Nephron (organoid): ENCODE data around the gene SHANK1.
"Not testable (repeated sequence)": the region's sequence is repeated elsewhere in the genome, so short reads cannot be mapped to it uniquely, and the experiment has no call there.

Source experiments
- H3K27ac Mint-ChIP-seq, 3 experiments: 2 replicates each; pipeline ENCODE4 v1.8.0; 2020; ENCODE audit warnings: mixed read lengths in 3 of 3, mild to moderate bottlenecking in 2 of 3, moderate library complexity in 1 of 3
- H3K27me3 Mint-ChIP-seq: 2 replicates; pipeline ENCODE4 v1.8.0; 2021; ENCODE audit warnings: low read depth, mild to moderate bottlenecking, moderate library complexity, mixed read lengths
- H3K36me3 Mint-ChIP-seq: 2 replicates; pipeline ENCODE4 v1.8.0; 2020; ENCODE audit warnings: low read depth, mixed read lengths
- H3K4me1 Mint-ChIP-seq: 2 replicates; pipeline ENCODE4 v1.8.0; 2020; ENCODE audit warnings: mixed read lengths
- H3K4me3 Mint-ChIP-seq, 3 experiments: 2 replicates each; pipeline ENCODE4 v1.8.0; 2020; ENCODE audit warnings: mild to moderate bottlenecking in 3 of 3, mixed read lengths in 3 of 3, moderate library complexity in 2 of 3
- H3K9me3 Mint-ChIP-seq: 2 replicates; pipeline ENCODE4 v1.8.0; 2020; ENCODE audit warnings: mixed read lengths
- CTCF ChIP-seq, 3 experiments: fragments of 200-600 bp; sonication (generic); IDR thresholded peaks; one replicate each; pipeline ENCODE4 v1.5.0; 2021; ENCODE audit warnings: antibody characterized with exemption in 3 of 3; ENCODE audit not compliant: unreplicated experiment in 3 of 3

SHANK1 gene

GRCh38 chr19:50719566-50719965, at the start of gene SHANK1:
Gene SHANK1, minus strand, starts transcription at chr19:50719802. Its CDS starts 2,883 bp downstream, at chr19:50716919.
- H3K27me3 Mint-ChIP-seq = peaks cover 9% of the 10 kb centered on the region

GRCh38 chr19:50768277-50768676, 48.7 kb upstream of the SHANK1 start:
- no peak overlapping the region for H3K4me3 Mint-ChIP-seq
- TF ChIP-seq CTCF (IDR thresholded peaks at IDR 0.05; ENCODE audit: unreplicated experiment in 3 of 3) = no peak
- H3K9me3 Mint-ChIP-seq = no peaks in the 10 kb centered on the region
- no peaks in the 10 kb centered on the region for H3K36me3 Mint-ChIP-seq
- H3K4me1 Mint-ChIP-seq = no peaks in the 10 kb centered on the region
- H3K27ac Mint-ChIP-seq = no peak overlapping the region
- H3K27me3 Mint-ChIP-seq = peaks cover 23% of the 10 kb centered on the region

More at GRCh38 chr19:50719566-50719965, at the start of gene SHANK1:
- peaks cover 31% of the 10 kb centered on the region for H3K4me1 Mint-ChIP-seq
- H3K36me3 Mint-ChIP-seq = peaks cover 7% of the 10 kb centered on the region
- H3K9me3 Mint-ChIP-seq = no peaks in the 10 kb centered on the region
- H3K4me3 Mint-ChIP-seq = peak within 1 kb of the TSS; percentile 77 to 80 (median 78)
- peak within 1 kb of the TSS in 2 of 3 experiments; percentile 32 to 69 for H3K27ac Mint-ChIP-seq
- TF ChIP-seq CTCF (IDR thresholded peaks at IDR 0.05; ENCODE audit: unreplicated experiment in 3 of 3) = no peak

- not testable (repeated sequence) for H3K4me3 Mint-ChIP-seq, H3K4me1 Mint-ChIP-seq, H3K36me3 Mint-ChIP-seq, H3K27ac Mint-ChIP-seq, H3K9me3 Mint-ChIP-seq
- peaks cover 23% of the 10 kb centered on the region for H3K27me3 Mint-ChIP-seq
These were observed 47.7 kb upstream of the SHANK1 start for GRCh38 chr19:50767263-50767662.

GRCh38 chr19:50766746-50767145, 47.1 kb upstream of the SHANK1 start:
- not testable (repeated sequence) for H3K9me3 Mint-ChIP-seq, H3K4me3 Mint-ChIP-seq, H3K36me3 Mint-ChIP-seq, H3K4me1 Mint-ChIP-seq, H3K27ac Mint-ChIP-seq
- peaks cover 23% of the 10 kb centered on the region for H3K27me3 Mint-ChIP-seq

GRCh38 chr19:50764409-50764808, 44.8 kb upstream of the SHANK1 start:
- no peak for TF ChIP-seq CTCF (IDR thresholded peaks at IDR 0.05; ENCODE audit: unreplicated experiment in 3 of 3)

GRCh38 chr19:50763521-50763920, 43.9 kb upstream of the SHANK1 start:
- not testable (repeated sequence) for H3K27ac Mint-ChIP-seq, H3K4me3 Mint-ChIP-seq, H3K36me3 Mint-ChIP-seq, H3K9me3 Mint-ChIP-seq, H3K4me1 Mint-ChIP-seq
- H3K27me3 Mint-ChIP-seq = peaks cover 25% of the 10 kb centered on the region

More at GRCh38 chr19:50764409-50764808, 44.8 kb upstream of the SHANK1 start:
- H3K36me3 Mint-ChIP-seq = no peaks in the 10 kb centered on the region
- H3K4me3 Mint-ChIP-seq = no peak overlapping the region
- no peak overlapping the region for H3K27ac Mint-ChIP-seq
- no peaks in the 10 kb centered on the region for H3K9me3 Mint-ChIP-seq
- peaks cover 23% of the 10 kb centered on the region for H3K27me3 Mint-ChIP-seq
- no peaks in the 10 kb centered on the region for H3K4me1 Mint-ChIP-seq

- H3K4me1 Mint-ChIP-seq, H3K27ac Mint-ChIP-seq, H3K36me3 Mint-ChIP-seq, H3K4me3 Mint-ChIP-seq, H3K9me3 Mint-ChIP-seq: not testable (repeated sequence)
- peaks cover 21% of the 10 kb centered on the region for H3K27me3 Mint-ChIP-seq
These were observed 41.9 kb upstream of the SHANK1 start for GRCh38 chr19:50761501-50761900.

- no peak overlapping the region for H3K27ac Mint-ChIP-seq
- H3K27me3 Mint-ChIP-seq = peaks cover 29% of the 10 kb centered on the region
- H3K9me3 Mint-ChIP-seq = no peaks in the 10 kb centered on the region
- no peak overlapping the region for H3K4me3 Mint-ChIP-seq
- no peaks in the 10 kb centered on the region for H3K36me3 Mint-ChIP-seq
- TF ChIP-seq CTCF (IDR thresholded peaks at IDR 0.05; ENCODE audit: unreplicated experiment in 3 of 3) = no peak
- H3K4me1 Mint-ChIP-seq = no peaks in the 10 kb centered on the region
These were observed 40.3 kb upstream of the SHANK1 start for GRCh38 chr19:50759886-50760285.

GRCh38 chr19:50759076-50759475, 39.5 kb upstream of the SHANK1 start:
- H3K9me3 Mint-ChIP-seq, H3K27ac Mint-ChIP-seq, H3K36me3 Mint-ChIP-seq, H3K4me3 Mint-ChIP-seq, H3K4me1 Mint-ChIP-seq: not testable (repeated sequence)
- peaks cover 30% of the 10 kb centered on the region for H3K27me3 Mint-ChIP-seq

GRCh38 chr19:50757624-50758023, 38.0 kb upstream of the SHANK1 start:
- not testable (repeated sequence) for H3K9me3 Mint-ChIP-seq, H3K4me1 Mint-ChIP-seq, H3K36me3 Mint-ChIP-seq, H3K27ac Mint-ChIP-seq, H3K4me3 Mint-ChIP-seq
- H3K27me3 Mint-ChIP-seq = peaks cover 40% of the 10 kb centered on the region

GRCh38 chr19:50756244-50756643, 36.6 kb upstream of the SHANK1 start:
- not testable (repeated sequence) for H3K27ac Mint-ChIP-seq, H3K9me3 Mint-ChIP-seq

More at GRCh38 chr19:50756244-50756643, 36.6 kb upstream of the SHANK1 start:
- not testable (repeated sequence) for H3K36me3 Mint-ChIP-seq, H3K4me3 Mint-ChIP-seq, H3K4me1 Mint-ChIP-seq
- peaks cover 40% of the 10 kb centered on the region for H3K27me3 Mint-ChIP-seq
